ENCODE data around the gene RAD50.
A peak's percentile ranks its signal among the peaks of the same experiment; 100 is the strongest.
"Not testable (repeated sequence)": the region's sequence is repeated elsewhere in the genome, so short reads cannot be mapped to it uniquely, and the experiment has no call there.

The RAD50 gene

GRCh38 chr5:132557478-132558172, 848 bp downstream of the RAD50 start:
- peak; percentile 24 to 45 for ATAC-seq

- ATAC-seq: no peak
Measured at GRCh38 chr5:132559383-132560060, 2.7 kb downstream of the RAD50 start.

GRCh38 chr5:132561601-132562000, 4.8 kb downstream of the RAD50 start:
- no peak for ATAC-seq

- ATAC-seq: not testable (repeated sequence)
Measured at GRCh38 chr5:132564555-132564954, 7.8 kb downstream of the RAD50 start.

- no peak for ATAC-seq
Measured at GRCh38 chr5:132566657-132567056, 9.9 kb downstream of the RAD50 start.

- peak in 1 of 2 donors; percentile 20 for ATAC-seq
Measured at GRCh38 chr5:132576123-132576522, 19.3 kb downstream of the RAD50 start.

- ATAC-seq: not testable (repeated sequence)
Measured at GRCh38 chr5:132584560-132584959, 27.8 kb downstream of the RAD50 start.

- no peak for ATAC-seq
Measured at GRCh38 chr5:132586063-132586462, 29.3 kb downstream of the RAD50 start.

GRCh38 chr5:132589467-132589866, 32.7 kb downstream of the RAD50 start:
- no peak for ATAC-seq

GRCh38 chr5:132591145-132591544, 34.4 kb downstream of the RAD50 start:
- no peak for ATAC-seq

- ATAC-seq: no peak
Measured at GRCh38 chr5:132592521-132592920, 35.7 kb downstream of the RAD50 start.

GRCh38 chr5:132594170-132594569, 37.4 kb downstream of the RAD50 start:
- no peak for ATAC-seq

- no peak for ATAC-seq
Measured at GRCh38 chr5:132595624-132596023, 38.8 kb downstream of the RAD50 start.

GRCh38 chr5:132601071-132601728, 44.4 kb downstream of the RAD50 start:
- ATAC-seq: no peak

- ATAC-seq: no peak
Measured at GRCh38 chr5:132607095-132607494, 50.3 kb downstream of the RAD50 start.

- no peak for ATAC-seq
Measured at GRCh38 chr5:132608107-132608506, 51.3 kb downstream of the RAD50 start.

- ATAC-seq: no peak
Measured at GRCh38 chr5:132611965-132612364, 55.2 kb downstream of the RAD50 start.

GRCh38 chr5:132612846-132613245, 56.1 kb downstream of the RAD50 start:
- no peak for ATAC-seq

GRCh38 chr5:132621699-132622098, 64.9 kb downstream of the RAD50 start:
- ATAC-seq: no peak

GRCh38 chr5:132622608-132623007, 65.8 kb downstream of the RAD50 start:
- no peak for ATAC-seq

GRCh38 chr5:132627470-132627869, 70.7 kb downstream of the RAD50 start:
- no peak for ATAC-seq

GRCh38 chr5:132628814-132629213, 72.0 kb downstream of the RAD50 start:
- no peak for ATAC-seq

GRCh38 chr5:132629230-132629944, 72.6 kb downstream of the RAD50 start:
- ATAC-seq: peak; percentile 67 to 87
